HG03558 (cell line): ENCODE results near the gene TUBGCP5.
A peak's percentile ranks its signal among the peaks of the same experiment; 100 is the strongest.
"Not testable (repeated sequence)": the region's sequence is repeated elsewhere in the genome, so short reads cannot be mapped to it uniquely, and the experiment has no call there.

ENCODE experiments used
- ATAC-seq: cut with Tn5 transposase; IDR thresholded peaks from one replicate; pipeline ENCODE4 v1.9.1; 2021; ENCODE audit warnings: moderate number of reproducible peaks; ENCODE audit not compliant: unreplicated experiment; ENCODE audit errors: extremely low read depth

The TUBGCP5 gene

DNA sequence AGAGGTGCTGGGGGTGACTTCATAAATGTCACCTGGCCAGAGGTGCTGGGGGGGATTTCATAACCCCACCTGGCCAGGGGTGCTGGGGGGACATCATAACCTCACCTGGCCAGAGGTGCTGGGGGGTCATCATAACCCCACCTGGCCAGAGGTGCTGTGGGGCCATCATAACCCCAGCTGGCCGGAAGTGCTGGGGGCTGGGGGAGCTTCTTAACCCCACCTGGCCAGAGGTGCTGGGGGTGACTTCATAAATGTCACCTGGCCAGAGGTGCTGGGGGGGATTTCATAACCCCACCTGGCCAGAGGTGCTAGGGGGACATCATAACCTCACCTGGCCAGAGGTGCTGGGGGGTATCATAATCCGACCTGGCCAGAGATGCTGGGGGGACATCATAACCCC lies 4.6 kb upstream of the TUBGCP5 start:
- not testable (repeated sequence) for ATAC-seq

DNA sequence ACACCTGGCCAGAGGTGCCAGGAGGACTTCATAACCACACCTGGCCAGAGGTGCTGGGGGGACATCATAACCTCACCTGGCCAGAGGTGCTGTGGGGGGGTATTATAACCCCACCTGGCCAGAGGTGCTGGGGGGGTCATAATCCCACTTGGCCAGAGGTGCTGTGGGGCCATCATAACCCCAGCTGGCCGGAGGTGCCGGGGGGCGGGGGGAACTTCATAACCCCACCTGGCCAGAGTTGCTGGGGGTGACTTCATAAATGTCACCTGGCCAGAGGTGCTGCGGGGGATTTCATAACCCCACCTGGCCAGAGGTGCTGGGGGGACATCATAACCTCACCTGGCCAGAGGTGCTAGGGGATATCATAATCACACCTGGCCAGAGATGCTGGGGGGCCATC lies 4.2 kb upstream of the TUBGCP5 start:
- ATAC-seq = not testable (repeated sequence)

DNA sequence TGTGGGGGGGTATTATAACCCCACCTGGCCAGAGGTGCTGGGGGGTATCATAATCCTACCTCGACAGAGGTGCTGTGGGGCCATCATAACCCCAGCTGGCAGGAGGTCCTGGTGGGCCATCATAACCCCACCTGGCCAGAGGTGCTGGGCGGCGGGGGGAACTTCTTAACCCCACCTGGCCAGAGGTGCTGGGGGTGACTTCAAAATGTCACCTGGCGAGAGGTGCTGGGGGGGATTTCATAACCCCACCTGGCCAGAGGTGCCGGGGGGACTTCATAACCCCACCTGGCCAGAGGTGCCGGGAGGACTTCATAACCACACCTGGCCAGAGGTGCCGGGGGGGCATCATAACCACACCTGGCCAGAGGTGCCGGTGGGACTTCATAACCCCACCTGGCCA lies 2.4 kb upstream of the TUBGCP5 start:
- ATAC-seq = not testable (repeated sequence)

DNA sequence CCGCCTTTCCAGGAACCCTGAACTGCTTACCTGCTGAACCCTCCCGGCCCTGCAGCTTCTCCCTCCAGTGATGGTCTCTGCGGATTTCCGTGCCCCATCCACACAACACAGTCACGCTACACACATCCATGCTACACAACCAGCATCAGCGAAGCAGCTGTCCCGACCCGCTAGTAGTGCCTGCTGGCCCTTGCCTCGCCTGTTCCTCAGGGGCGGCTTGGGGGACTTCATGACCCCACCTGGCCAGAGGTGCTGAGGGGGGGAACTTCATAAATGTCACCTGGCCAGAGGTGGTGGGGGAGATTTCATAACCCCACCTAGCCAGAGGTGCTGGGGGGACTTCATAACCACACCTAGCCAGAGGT lies 530 bp upstream of the TUBGCP5 start:
- ATAC-seq = no peak

DNA sequence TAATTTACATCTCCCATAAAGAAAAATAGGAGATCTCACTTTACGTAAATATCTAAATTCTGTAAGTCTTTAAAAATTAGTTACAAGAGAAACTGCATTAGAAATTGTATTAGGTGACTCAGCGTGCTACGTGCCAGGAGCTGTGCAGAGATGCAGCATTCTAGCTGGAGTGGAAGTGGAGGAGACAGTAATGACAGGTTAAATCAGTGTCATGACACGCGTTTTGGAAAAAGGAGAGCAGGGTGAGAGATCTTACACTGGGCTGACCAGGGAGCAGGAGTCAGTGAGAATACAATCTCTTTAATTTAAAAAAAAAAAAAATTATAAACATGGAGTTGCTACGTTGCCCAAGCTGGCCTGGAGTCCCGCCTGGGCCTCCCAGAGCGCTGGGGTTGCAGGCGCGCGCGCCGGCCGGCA lies 635 bp downstream of the TUBGCP5 start:
- peak; percentile 4 for ATAC-seq

DNA sequence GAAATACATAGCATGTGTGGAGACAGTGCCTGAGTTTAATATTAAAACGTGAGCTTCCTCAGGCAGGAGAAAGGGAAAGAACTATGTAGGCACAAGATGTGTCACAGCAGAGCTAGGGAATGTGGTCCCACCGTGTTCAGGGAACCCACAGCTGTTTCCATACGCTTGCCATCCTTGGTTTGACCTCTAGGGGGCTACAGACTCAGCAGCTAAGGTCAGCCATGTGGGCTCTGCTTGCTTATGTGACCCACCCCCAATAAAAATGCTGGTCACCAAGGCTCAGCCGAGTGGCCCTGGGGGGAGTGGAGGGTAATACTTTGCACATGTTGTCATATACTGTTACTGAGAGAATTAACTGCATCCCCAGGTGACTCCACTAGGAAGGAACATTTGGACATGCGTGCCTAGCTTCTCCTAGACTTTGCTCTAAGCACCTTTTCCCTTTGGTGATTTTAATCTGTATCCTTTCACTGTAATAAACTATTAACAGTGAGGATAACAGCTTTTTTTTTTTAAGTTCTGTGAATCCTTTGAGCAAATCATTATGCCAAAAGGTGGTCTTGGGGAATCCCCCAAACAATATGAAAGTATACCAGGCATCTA lies 3.3 kb downstream of the TUBGCP5 start:
- no peak for ATAC-seq

DNA sequence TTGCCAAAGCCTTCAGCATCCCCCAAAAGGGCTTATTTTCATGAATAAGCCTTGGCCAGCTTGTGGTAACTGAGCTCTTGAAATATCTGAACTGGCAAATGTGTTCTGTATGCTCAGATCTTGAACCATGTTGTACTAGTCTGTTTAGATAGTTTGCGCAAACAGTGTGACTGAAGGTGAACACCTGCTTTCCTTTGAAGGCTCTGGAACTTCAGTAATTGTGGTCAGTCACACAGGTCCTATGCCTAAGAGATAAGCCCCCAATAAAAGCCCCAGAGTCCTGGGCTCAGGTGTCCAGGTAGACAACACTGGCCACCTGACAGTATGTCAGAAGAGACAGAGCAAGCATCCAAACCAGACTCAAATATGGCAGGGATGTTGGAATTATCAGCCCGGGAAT lies 5.4 kb downstream of the TUBGCP5 start:
- no peak for ATAC-seq

DNA sequence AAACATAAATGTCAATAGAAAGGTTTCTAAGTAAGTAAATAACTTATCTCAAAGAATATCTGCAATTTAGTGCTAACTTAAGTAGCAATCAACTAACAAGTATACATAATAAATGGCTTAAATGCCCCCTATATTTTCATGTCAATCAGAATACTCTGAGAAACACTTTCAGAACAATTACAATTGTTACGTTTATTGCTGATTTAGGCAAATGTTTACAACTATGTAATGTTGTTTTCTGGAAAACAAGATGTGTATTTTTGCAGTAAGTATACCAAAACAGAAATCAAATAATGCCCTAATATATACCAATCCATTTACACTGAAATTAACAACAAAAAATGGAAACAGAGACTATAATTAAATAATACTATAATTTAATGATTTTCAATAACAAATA lies 13.2 kb downstream of the TUBGCP5 start:
- ATAC-seq = no peak

DNA sequence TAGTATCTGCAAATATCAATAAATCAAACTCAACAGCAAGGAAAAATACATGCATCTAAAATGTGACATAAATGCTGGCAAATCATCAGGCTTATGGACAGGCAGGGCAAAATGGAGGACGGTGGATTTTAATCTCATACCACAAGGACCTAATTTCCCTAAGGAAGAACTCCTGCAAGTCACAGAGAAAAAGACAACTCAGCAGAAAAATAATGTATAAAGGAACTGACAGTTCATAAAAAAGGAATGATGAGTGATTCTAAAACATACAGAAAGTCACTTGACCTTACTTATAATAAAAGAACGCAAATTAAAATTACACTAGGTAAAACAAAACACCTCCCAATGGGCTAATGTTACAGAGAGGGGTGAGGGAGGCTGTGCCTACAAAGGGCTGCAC lies 17.2 kb downstream of the TUBGCP5 start:
- ATAC-seq = no peak

DNA sequence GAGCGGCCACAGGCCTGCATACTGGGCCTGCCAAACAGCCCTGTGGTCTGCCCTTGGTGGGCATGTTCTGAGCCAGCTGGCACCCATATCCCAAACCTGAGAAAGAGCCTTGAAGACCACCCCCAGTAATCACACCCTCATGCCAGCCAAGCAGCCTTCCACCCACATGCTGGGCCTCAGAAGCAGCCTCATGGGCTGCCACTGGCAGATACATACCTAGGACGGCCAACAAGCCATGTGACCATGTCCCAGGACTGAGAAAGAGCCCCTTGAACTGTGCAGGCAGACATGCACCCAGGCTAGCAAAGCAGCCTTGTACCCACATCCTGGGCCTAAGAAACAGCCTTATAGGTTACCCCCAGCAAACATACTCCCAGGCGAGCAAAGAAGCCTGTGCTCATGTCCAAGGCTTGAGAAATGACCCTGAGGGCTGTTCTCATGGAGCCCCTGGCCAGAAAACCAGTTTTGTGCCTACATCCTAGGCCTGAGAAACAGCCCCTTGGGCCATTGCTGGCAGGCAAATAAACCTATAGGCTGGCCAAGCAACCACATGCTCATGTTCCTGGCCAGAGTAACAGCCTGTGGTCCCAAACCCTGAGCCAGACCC lies 24.9 kb downstream of the TUBGCP5 start:
- no peak for ATAC-seq

DNA sequence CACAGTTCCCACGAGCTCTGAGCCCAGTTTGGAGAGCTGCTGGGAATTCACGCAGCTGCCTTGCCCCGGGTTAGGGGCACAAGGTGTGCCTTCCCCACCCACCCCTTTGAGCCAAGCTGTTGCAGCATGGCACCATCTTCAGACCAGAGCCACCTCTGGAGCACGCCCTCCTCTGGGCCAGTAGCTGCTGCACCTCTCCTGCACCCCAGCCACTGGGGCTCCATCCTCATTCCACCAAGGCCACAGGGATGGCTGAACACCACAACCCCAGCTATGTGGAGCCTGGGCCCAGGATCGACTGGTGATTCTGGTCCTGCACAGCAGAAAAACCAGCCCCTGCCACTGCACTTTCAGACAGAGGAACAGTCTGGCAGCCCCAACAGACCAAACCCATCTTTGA lies 25.7 kb downstream of the TUBGCP5 start:
- no peak for ATAC-seq

DNA sequence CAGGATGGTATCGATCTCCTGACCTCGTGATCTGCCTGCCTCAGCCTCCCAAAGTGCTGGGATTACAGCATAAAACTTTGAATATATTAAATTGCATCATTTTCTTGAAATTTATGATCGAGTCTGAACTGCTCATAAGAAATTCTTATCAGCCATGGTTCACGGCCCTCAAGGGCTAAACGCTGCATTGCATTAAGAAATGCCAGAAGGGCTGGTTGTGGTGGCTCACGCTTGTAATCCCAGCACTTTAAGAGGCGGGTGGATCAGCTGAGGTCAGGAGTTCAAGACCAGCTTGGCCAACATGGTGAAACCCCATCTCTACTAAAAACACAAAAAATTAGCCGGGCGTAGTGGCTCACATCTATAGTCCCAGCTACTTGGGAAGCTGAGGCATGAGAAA lies 26.8 kb downstream of the TUBGCP5 start:
- ATAC-seq = not testable (repeated sequence)

DNA sequence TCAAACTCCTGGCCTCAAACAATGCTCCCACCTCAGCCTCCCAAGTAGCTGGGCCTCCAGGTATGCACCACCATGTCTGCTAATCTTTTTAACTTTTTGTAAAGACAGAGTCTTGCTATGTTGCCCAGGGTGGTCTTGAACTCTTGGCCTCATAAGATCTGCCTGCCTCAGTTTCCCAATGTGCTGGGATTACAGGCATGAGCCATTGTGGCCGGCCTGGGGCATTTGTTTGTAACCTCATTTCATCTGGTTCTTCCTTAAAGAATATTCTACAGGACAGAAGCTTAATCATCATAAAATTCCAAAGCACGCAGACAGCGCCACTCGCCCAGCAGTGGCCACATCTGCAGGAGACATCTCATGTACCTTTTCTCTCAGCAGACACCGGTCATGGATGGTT lies 35.6 kb downstream of the TUBGCP5 start:
- ATAC-seq = no peak

DNA sequence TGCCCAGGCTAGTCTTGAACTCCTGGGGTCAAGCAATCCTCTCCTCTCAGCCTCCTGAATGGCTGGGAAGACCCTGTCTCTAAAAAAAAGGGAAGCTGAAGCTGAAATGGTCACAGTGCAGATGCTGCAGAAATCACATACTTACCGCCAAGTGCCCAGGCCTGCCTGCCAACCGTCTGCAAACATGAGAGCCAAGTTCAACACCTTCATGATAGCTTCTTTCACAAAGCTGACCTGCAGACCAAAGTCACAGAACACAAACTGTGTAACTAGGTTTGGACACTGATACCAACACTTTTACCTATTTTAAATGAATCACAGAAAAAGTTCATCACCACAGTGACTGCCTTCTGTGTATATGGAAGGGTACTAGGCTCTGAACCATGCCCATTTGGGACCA lies 36.4 kb downstream of the TUBGCP5 start:
- no peak for ATAC-seq

DNA sequence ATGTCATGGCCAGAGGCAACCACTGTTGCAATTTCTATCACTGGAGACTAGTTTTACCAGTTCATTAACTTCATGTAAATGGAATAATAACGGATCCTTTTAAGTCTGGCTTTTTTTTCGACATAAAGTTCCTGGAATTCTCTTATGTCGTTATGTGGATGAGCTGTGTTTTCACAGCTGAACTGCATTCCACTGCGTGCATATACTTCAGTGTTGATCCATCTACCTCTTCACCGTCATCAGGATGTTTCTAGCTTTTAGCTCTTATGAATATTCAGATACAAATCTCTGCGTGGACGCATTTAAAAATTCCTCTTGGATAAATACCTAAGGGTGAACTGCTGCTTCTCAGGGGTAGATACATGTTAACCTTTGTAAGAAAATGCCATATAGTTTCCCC lies 43.6 kb downstream of the TUBGCP5 start:
- ATAC-seq = no peak

DNA sequence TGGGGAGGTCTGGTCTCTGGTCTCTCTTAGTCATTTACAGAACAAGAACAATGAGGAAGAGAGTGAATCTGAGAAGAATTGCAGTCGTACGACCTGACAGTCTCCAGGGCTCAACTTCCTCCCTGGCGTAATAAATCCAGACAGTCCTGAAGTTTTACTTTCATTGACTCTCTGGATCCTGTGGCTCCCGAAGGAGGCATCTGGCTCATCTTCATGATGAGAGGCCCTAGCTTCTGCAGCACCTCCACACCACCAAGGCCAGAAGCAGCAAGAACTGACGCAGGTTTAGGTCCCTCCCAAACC lies 47.4 kb downstream of the TUBGCP5 start:
- no peak for ATAC-seq

DNA sequence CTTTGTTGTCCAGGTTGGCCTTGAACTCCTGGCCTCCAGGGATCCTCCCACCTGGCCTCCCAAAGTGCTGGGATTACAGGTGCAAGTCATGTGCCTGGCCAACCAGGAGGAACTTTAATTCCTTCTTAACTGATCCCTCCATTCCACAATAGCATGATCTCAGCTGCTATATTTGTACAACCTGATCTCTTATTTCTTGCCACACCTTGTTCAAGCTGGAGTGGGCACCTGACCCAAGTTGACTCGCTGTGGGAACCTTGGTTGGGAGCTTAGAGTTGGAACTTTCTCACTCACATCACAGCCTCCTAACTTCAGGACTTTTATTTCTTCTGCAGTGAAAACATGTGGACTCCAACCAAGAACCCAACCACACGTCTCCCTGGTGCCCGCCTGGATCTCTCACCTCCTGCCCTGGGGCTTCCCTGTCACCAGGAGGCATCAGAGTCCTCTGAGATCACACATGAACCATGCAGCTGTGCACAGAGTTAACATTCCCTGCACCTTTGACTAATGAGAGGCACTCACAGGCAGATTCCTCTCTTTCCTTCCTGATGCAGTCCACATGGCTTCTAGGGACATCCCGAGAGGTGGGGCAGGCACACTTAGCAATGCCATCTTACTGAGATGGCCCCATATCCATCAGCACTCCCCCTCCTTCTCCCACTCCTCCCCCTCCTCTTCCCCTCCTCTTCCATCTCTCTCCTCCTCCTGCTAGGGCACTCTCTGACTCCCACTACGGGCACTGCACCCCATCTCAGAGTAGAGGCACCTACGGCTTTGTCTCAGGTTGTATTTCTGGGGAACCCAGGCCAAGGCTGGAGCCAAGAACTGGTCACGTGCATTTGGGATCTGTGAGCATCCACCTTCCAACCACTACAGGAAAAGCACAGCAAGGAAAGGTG lies 49.5 kb downstream of the TUBGCP5 start:
- no peak for ATAC-seq

DNA sequence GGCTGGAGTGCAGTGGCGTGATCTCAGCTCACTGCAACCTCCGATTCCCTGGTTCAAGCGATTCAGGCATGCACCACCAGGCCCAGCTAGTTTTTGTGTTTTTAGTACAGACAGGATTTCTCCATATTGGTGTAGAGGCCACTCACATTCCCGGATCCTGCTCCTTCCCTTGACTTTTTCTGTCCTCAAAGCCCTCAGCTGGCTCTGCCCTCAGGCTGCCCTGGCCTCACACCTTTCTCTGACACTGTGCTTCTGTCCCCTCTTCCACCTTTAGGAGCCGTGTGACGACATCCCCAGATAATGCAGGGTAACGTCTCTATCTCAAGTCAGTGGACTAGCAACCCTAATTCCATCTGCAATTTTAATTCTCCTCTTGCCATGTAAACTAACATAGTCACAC lies 50.6 kb downstream of the TUBGCP5 start:
- no peak for ATAC-seq

DNA sequence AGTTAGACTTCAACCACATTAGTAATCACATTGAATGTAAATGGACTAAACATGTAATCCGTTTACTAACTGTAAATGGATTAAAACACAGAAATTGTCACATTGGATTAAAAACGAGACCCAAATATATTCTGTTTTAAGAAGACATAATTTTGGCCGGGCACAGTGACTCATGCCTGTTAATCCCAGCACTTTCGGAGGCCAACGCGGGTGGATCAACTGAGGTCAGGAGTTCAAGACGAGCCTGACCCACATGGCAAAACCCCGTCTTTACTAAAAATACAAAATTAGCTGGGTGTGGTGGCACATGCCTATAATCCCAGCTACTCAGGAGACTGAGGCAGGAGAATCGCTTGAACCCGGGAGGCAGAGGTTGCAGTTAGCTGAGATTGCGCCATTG lies 57.4 kb downstream of the TUBGCP5 start:
- not testable (repeated sequence) for ATAC-seq

DNA sequence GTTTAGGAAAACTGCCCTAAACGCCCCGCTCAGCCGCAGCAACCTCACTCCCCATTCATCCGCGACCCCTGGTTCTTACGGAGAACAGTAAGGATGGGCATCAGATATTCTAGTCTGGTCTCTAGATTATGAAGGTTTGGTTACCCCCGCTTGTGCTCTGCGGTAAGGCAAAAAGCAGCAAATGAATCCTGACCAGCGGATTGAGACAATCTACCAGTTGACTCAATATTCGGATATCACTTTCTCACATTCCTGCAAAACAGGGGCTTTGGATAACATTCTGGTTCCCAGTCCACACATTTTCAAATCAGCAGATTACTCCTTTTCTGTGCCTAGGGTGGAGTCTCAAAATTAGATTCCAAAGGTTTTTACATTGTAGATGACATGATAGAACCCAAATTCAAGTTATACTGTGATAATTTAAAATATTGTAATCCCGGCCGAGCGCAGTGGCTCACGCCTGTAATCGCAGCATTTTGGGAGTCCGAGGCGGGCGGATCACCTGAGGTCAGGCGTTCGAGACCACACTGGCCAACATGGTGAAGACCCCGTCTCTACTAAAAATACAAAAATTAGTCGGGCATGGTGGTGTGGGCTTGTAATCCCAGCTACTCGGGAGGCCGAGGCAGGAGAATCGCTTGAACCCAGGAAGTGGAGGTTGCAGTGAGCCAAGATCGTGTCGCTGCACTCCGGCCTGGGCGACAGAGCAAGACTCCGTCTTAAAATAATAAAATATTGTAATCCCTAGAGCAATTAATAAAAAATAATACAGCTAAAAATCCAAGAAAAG lies 58.1 kb downstream of the TUBGCP5 start:
- no peak for ATAC-seq
